HAP-1 (cell line): ENCODE data around the gene MAGOH.

Experiments used
- DNase-seq, 2 experiments: peaks; one replicate each; pipeline ENCODE4 v3.0.0-alpha.2; 2016 to 2020; ENCODE audit warnings: low spot score in 2 of 2
- H3K27me3 ChIP-seq: fragments of 250-450 bp; sonication (Bioruptor Pico); 2 replicates; pipeline ENCODE4 v1.5.1; 2020; ENCODE audit warnings: low read depth, mild to moderate bottlenecking, moderate library complexity
- H3K36me3 ChIP-seq: fragments of 250-450 bp; sonication (Bioruptor Pico); replicated peaks from 2 replicates; pipeline ENCODE4 v1.5.1; 2020; ENCODE audit warnings: mild to moderate bottlenecking
- H3K4me1 ChIP-seq: fragments of 250-450 bp; sonication (Bioruptor Pico); 2 replicates; pipeline ENCODE4 v1.5.1; 2020; ENCODE audit warnings: mild to moderate bottlenecking
- H3K4me3 ChIP-seq: fragments of 250-450 bp; sonication (Bioruptor Pico); 2 replicates; pipeline ENCODE4 v1.5.1; 2020; ENCODE audit warnings: mild to moderate bottlenecking, moderate library complexity
- H3K9me3 ChIP-seq: fragments of 250-450 bp; sonication (Bioruptor Pico); 2 replicates; pipeline ENCODE4 v1.5.1; 2020; ENCODE audit warnings: mild to moderate bottlenecking, moderate library complexity
- in situ Hi-C: fragments of 300-500 bp; cut with MboI; formaldehyde crosslinking; loops from 3 replicates; pipeline ENCODE4 v1.14.3; 2020; ENCODE audit warnings: low sequenced_read_pairs, inconsistent platforms, mixed read lengths

The MAGOH gene

GRCh38 chr1:53276153-53276901 lies 38.0 kb upstream of the MAGOH start:
- no peaks in the 10 kb centered on the region for H3K4me1 ChIP-seq
- H3K36me3 ChIP-seq = peaks cover 25% of the 10 kb centered on the region
- in situ Hi-C loops = loop anchor here (5.0 kb wide), 1 partner anchor 116 kb away; no protein-coding TSS in a partner anchor
- no peak overlapping the region for H3K4me3 ChIP-seq
- H3K9me3 ChIP-seq = no peaks in the 10 kb centered on the region
- H3K27me3 ChIP-seq = no peaks in the 10 kb centered on the region
- DNase-seq = no peak

GRCh38 chr1:53275566-53275965 lies 37.2 kb upstream of the MAGOH start:
- DNase-seq = no peak
- in situ Hi-C loops = loop anchor here (5.0 kb wide), 1 partner anchor 117 kb away; no protein-coding TSS in a partner anchor
- no peaks in the 10 kb centered on the region for H3K4me1 ChIP-seq
- H3K27me3 ChIP-seq = no peaks in the 10 kb centered on the region
- no peaks in the 10 kb centered on the region for H3K9me3 ChIP-seq
- H3K36me3 ChIP-seq = peaks cover 29% of the 10 kb centered on the region
- no peak overlapping the region for H3K4me3 ChIP-seq

- H3K36me3 ChIP-seq = peaks cover 38% of the 10 kb centered on the region
- no peaks in the 10 kb centered on the region for H3K9me3 ChIP-seq
- DNase-seq = no peak
- in situ Hi-C loops = loop anchor here (5.0 kb wide), 1 partner anchor 118 kb away; no protein-coding TSS in a partner anchor
- no peaks in the 10 kb centered on the region for H3K27me3 ChIP-seq
- no peaks in the 10 kb centered on the region for H3K4me1 ChIP-seq
- no peak overlapping the region for H3K4me3 ChIP-seq
Observed at GRCh38 chr1:53274541-53275185, 36.3 kb upstream of the MAGOH start.

- Histone ChIP-seq H3K9me3 (no peaks in the 10 kb centered on the region), H3K27me3 (no peaks in the 10 kb centered on the region), H3K4me1 (no peaks in the 10 kb centered on the region), H3K4me3 (no peak overlapping the region), H3K36me3 (peaks cover 40% of the 10 kb centered on the region)
- in situ Hi-C loops = no loop called here
- DNase-seq = no peak
Observed at GRCh38 chr1:53274026-53274425, 35.7 kb upstream of the MAGOH start.

GRCh38 chr1:53273526-53273925 lies 35.2 kb upstream of the MAGOH start:
- no peaks in the 10 kb centered on the region for H3K4me1 ChIP-seq
- DNase-seq = no peak
- H3K27me3 ChIP-seq = no peaks in the 10 kb centered on the region
- in situ Hi-C loops = no loop called here
- no peak overlapping the region for H3K4me3 ChIP-seq
- no peaks in the 10 kb centered on the region for H3K9me3 ChIP-seq
- peaks cover 45% of the 10 kb centered on the region for H3K36me3 ChIP-seq

GRCh38 chr1:53272349-53272748 lies 34.0 kb upstream of the MAGOH start:
- in situ Hi-C loops = no loop called here

GRCh38 chr1:53271446-53272090 lies 33.2 kb upstream of the MAGOH start:
- Histone ChIP-seq H3K36me3 (peaks cover 47% of the 10 kb centered on the region), H3K4me3 (no peak overlapping the region), H3K27me3 (no peaks in the 10 kb centered on the region), H3K9me3 (no peaks in the 10 kb centered on the region), H3K4me1 (no peaks in the 10 kb centered on the region)
- in situ Hi-C loops = no loop called here
- no peak for DNase-seq

More at GRCh38 chr1:53272349-53272748, 34.0 kb upstream of the MAGOH start:
- no peak overlapping the region for H3K4me3 ChIP-seq
- H3K9me3 ChIP-seq = no peaks in the 10 kb centered on the region
- H3K36me3 ChIP-seq = peaks cover 45% of the 10 kb centered on the region
- DNase-seq = no peak
- no peaks in the 10 kb centered on the region for H3K4me1 ChIP-seq
- no peaks in the 10 kb centered on the region for H3K27me3 ChIP-seq

GRCh38 chr1:53270873-53271272 lies 32.6 kb upstream of the MAGOH start:
- no peaks in the 10 kb centered on the region for H3K9me3 ChIP-seq
- H3K27me3 ChIP-seq = no peaks in the 10 kb centered on the region
- DNase-seq = no peak
- H3K36me3 ChIP-seq = peaks cover 53% of the 10 kb centered on the region
- in situ Hi-C loops = no loop called here
- no peak overlapping the region for H3K4me3 ChIP-seq
- no peaks in the 10 kb centered on the region for H3K4me1 ChIP-seq

GRCh38 chr1:53270107-53270506 lies 31.8 kb upstream of the MAGOH start:
- Histone ChIP-seq H3K9me3 (no peaks in the 10 kb centered on the region), H3K27me3 (no peaks in the 10 kb centered on the region), H3K4me1 (no peaks in the 10 kb centered on the region), H3K4me3 (no peak overlapping the region), H3K36me3 (peaks cover 54% of the 10 kb centered on the region)
- in situ Hi-C loops = no loop called here
- DNase-seq = no peak

- H3K4me3 ChIP-seq = no peak overlapping the region
- no peaks in the 10 kb centered on the region for H3K9me3 ChIP-seq
- no peak for DNase-seq
- in situ Hi-C loops = no loop called here
- H3K4me1 ChIP-seq = no peaks in the 10 kb centered on the region
- H3K27me3 ChIP-seq = no peaks in the 10 kb centered on the region
- H3K36me3 ChIP-seq = peaks cover 71% of the 10 kb centered on the region
Observed at GRCh38 chr1:53267761-53268160, 29.4 kb upstream of the MAGOH start.

GRCh38 chr1:53266038-53266437 lies 27.7 kb upstream of the MAGOH start:
- no peaks in the 10 kb centered on the region for H3K9me3 ChIP-seq
- DNase-seq = no peak
- H3K4me3 ChIP-seq = no peak overlapping the region
- H3K4me1 ChIP-seq = no peaks in the 10 kb centered on the region
- no peaks in the 10 kb centered on the region for H3K27me3 ChIP-seq
- H3K36me3 ChIP-seq = peaks cover 82% of the 10 kb centered on the region
- in situ Hi-C loops = no loop called here

- H3K4me1 ChIP-seq = no peaks in the 10 kb centered on the region
- DNase-seq = no peak
- H3K9me3 ChIP-seq = no peaks in the 10 kb centered on the region
- in situ Hi-C loops = no loop called here
- H3K27me3 ChIP-seq = no peaks in the 10 kb centered on the region
- H3K36me3 ChIP-seq = peaks cover 85% of the 10 kb centered on the region
- H3K4me3 ChIP-seq = no peak overlapping the region
Observed at GRCh38 chr1:53265581-53265980, 27.3 kb upstream of the MAGOH start.

- Histone ChIP-seq H3K9me3 (no peaks in the 10 kb centered on the region), H3K4me1 (no peaks in the 10 kb centered on the region), H3K27me3 (no peaks in the 10 kb centered on the region), H3K4me3 (no peak overlapping the region), H3K36me3 (peaks cover 89% of the 10 kb centered on the region)
- DNase-seq = no peak
- in situ Hi-C loops = no loop called here
Observed at GRCh38 chr1:53264048-53264447, 25.7 kb upstream of the MAGOH start.

GRCh38 chr1:53262000-53262399 lies 23.7 kb upstream of the MAGOH start:
- no peak for DNase-seq
- no peak overlapping the region for H3K4me3 ChIP-seq
- H3K9me3 ChIP-seq = no peaks in the 10 kb centered on the region
- peaks cover 93% of the 10 kb centered on the region for H3K36me3 ChIP-seq
- H3K4me1 ChIP-seq = no peaks in the 10 kb centered on the region
- no peaks in the 10 kb centered on the region for H3K27me3 ChIP-seq
- in situ Hi-C loops = no loop called here
